SK-N-MC (cell line): ENCODE results near the gene PPP1R37.

ENCODE experiments used
- EZH2 ChIP-seq: fragments of 200-600 bp; sonication (generic); IDR thresholded peaks from one replicate; pipeline ENCODE4 v1.6.1; 2017; ENCODE audit warnings: antibody characterized with exemption
- POLR2AphosphoS5 ChIP-seq: IDR thresholded peaks from 2 replicates; pipeline ENCODE4 v1.6.1; 2012; ENCODE audit warnings: mild to moderate bottlenecking, low read depth, low read length, borderline replicate concordance

- no peak for TF ChIP-seq POLR2AphosphoS5
- TF ChIP-seq EZH2, result no peak
These were observed 2.8 kb downstream of the PPP1R37 start for GRCh38 chr19:45095496-45096413.
